ENCODE results near the gene CCDC178. TPM values are rescaled to one million over a fixed set of nuclear protein-coding genes. Genes with fewer than 3 reads are reported as not detected.

Gene CCDC178
- total RNA-seq, 2 donors from 2014 or later = 0.33 to 9.9 TPM

DNA sequence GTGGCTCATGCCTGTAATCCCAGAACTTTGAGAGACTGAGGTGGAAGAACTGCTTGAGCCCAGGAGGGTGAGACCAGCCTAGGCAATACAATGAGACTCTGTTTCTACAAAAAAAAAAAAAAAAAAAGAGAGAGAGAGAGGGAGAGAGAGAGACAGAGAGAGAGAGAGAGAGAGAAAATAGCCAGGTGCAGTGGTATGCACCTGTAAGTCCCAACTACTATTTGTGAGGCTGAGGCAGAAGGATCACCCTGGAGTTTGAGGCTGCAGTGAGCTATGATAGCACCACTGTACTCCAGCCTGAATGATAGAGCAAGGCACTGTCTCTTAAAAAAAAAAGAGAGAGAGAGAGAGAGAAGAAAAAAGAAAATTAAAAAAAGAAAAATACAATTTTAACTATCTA lies 245.7 kb downstream of the CCDC178 start:
- DNase-seq (no peak), ATAC-seq (no peak)
- intact Hi-C loops (cut with DNase I) = no loop called here
- Histone ChIP-seq H3K27ac (no peak overlapping the region), H3K9me3 (no peaks in the 10 kb centered on the region), H3K4me3 (no peak overlapping the region), H3K36me3 (replicated peaks in 1 of 2; ENCODE audit: insufficient read depth in 1 of 2, low read depth in 2 of 2) (no peaks in the 10 kb centered on the region), H3K4me1 (no peaks in the 10 kb centered on the region), H3K27me3 (no peaks in the 10 kb centered on the region)
- TF ChIP-seq CTCF (IDR thresholded peaks at IDR 0.05) = no peak
- TF ChIP-seq POLR2A (IDR thresholded peaks at IDR 0.05) = no peak

DNA sequence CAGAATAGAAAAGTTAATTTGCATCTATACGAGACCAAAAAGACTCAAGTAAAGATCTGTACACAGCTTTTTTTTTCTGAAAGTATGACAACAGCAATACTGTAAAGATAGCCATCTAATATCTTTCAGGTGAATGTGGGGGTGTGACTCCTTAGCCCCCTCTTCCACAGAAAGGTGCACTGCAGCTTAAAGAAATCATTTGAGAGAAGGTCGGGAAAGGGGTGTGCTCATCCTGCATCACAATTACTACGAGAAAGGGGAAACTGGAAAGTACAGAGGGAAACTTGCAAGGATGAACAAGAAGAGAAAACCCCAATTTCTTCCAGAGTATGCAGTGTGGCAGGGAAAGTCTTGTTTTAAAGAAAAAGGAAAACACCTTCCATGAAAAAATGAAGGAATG lies 255.6 kb downstream of the CCDC178 start:
- H3K36me3 ChIP-seq (replicated peaks in 1 of 2; ENCODE audit: insufficient read depth in 1 of 2, low read depth in 2 of 2) = no peaks in the 10 kb centered on the region
- 60 to 73% methylated on average over 3 of the region's 3 CpGs for WGBS, 2 donors
- intact Hi-C loops (cut with DNase I) = no loop called here
- no peak for ATAC-seq
- TF ChIP-seq POLR2A (IDR thresholded peaks at IDR 0.05) = no peak
- H3K27me3 ChIP-seq = no peaks in the 10 kb centered on the region
- no peak overlapping the region for H3K4me3 ChIP-seq
- H3K9me3 ChIP-seq = no peaks in the 10 kb centered on the region
- H3K27ac ChIP-seq = no peak overlapping the region
- no peak for DNase-seq
- peaks cover 5% of the 10 kb centered on the region for H3K4me1 ChIP-seq

DNA sequence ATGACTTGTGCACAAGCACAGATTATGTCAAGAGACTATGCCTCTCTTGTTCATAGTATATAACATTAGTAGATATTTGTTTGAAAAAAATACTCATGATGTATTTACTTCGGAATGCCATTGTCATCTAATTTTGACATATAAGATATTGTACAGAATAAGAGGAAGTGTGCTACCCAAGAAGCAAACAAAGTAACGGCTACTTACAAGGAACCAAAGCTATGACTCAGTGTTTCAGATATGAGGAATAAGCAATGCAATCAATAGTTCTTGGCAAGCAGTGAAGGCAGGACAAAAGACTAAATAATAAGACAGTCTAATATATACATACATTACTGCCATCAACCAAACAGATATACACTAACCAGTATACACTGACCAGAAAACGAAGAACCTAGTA lies 256.3 kb downstream of the CCDC178 start:
- WGBS, 2 donors = 10 to 17% methylated on average over 3 of the region's 3 CpGs
- Histone ChIP-seq H3K27ac (no peak overlapping the region), H3K4me3 (no peak overlapping the region), H3K9me3 (no peaks in the 10 kb centered on the region), H3K4me1 (peaks cover 5% of the 10 kb centered on the region), H3K27me3 (no peaks in the 10 kb centered on the region), H3K36me3 (replicated peaks in 1 of 2; ENCODE audit: insufficient read depth in 1 of 2, low read depth in 2 of 2) (no peaks in the 10 kb centered on the region)
- ATAC-seq (no peak), DNase-seq (no peak)
- intact Hi-C loops (cut with DNase I) = no loop called here
- TF ChIP-seq CTCF (IDR thresholded peaks at IDR 0.05) = no peak
- TF ChIP-seq POLR2A (IDR thresholded peaks at IDR 0.05) = no peak

DNA sequence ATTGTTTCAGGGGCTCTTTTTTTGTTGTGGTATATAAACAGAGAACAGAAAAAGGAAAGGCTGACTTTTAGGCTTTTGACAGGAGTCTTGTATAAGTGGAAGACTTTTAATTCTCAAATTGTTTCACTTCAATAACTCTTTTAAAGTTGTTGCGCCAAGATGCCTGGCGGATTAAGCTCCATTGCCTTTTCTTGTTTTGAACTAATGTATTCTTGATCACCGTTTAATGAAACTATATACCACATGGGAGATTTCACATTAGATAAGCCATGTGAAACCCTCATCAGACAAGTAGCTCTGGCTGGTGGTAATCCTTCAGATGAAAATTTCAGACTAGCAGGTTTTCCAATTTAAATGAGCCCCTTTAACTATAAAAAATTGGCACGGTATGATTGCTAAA lies 257.4 kb downstream of the CCDC178 start:
- Histone ChIP-seq H3K4me1 (peaks cover 5% of the 10 kb centered on the region), H3K36me3 (replicated peaks in 1 of 2; ENCODE audit: insufficient read depth in 1 of 2, low read depth in 2 of 2) (no peaks in the 10 kb centered on the region)
- intact Hi-C loops (cut with DNase I) = no loop called here

GRCh38 chr18:33181016-33181415 lies 259.5 kb downstream of the CCDC178 start:
- intact Hi-C loops (cut with DNase I) = no loop called here
- Histone ChIP-seq H3K36me3 (replicated peaks in 1 of 2; ENCODE audit: insufficient read depth in 1 of 2, low read depth in 2 of 2) (no peaks in the 10 kb centered on the region), H3K27ac (no peak overlapping the region), H3K27me3 (no peaks in the 10 kb centered on the region), H3K9me3 (no peaks in the 10 kb centered on the region), H3K4me3 (no peak overlapping the region), H3K4me1 (peaks cover 5% of the 10 kb centered on the region)
- DNase-seq (no peak), ATAC-seq (no peak)
- no peak for TF ChIP-seq POLR2A (IDR thresholded peaks at IDR 0.05)
- TF ChIP-seq CTCF (IDR thresholded peaks at IDR 0.05) = no peak
- 70 to 73% methylated on average over 2 of the region's 2 CpGs for WGBS, 2 donors

More for the DNA sequence above, 257.4 kb downstream of the CCDC178 start:
- H3K4me3 ChIP-seq = no peak overlapping the region
- H3K27ac ChIP-seq = no peak overlapping the region
- TF ChIP-seq POLR2A (IDR thresholded peaks at IDR 0.05) (no peak), CTCF (IDR thresholded peaks at IDR 0.05) (no peak)
- DNase-seq (no peak), ATAC-seq (no peak)
- H3K9me3 ChIP-seq = no peaks in the 10 kb centered on the region
- WGBS, 2 donors = 78 to 82% methylated on average over 4 of the region's 4 CpGs
- no peaks in the 10 kb centered on the region for H3K27me3 ChIP-seq
